HepG2 (cell line): ENCODE data around the gene PPP2R2C. TPM values are rescaled to one million over a fixed set of nuclear protein-coding genes. Genes with fewer than 3 reads are reported as not detected.
A peak's percentile ranks its signal among the peaks of the same experiment; 100 is the strongest.

Experiments
- ATAC-seq: fragments of 200-7000 bp; cut with Tn5 transposase; 3 replicates; pipeline ENCODE4 v1.9.1; 2020; ENCODE audit warnings: mild to moderate bottlenecking, moderate library complexity
- BruUV-seq: library from RNA; stranded (reverse); fragments of 400-500 nt; replicated peaks from 2 replicates; lab custom pipeline; 2021; lab: Mats Ljungman, UMichigan
- CTCF ChIA-PET: fragments of 300-600 bp; formaldehyde crosslinking; extraction: SDS; loops from one replicate; lab custom pipeline; 2021; ENCODE audit warnings: low total read pairs, inconsistent platforms, low intra/inter-chr PET ratio; lab: Yijun Ruan, JAX
- POLR2A ChIA-PET: fragments of 350-600 bp; sonication (Branson Sonifier 250); formaldehyde crosslinking; loops from one replicate; lab custom pipeline; 2020; ENCODE audit warnings: antibody characterized with exemption, inconsistent platforms; lab: Yijun Ruan, JAX
- DNase-seq: peaks from one replicate; pipeline ENCODE4 v3.0.0-alpha.2; 2015; ENCODE audit warnings: low spot score
- FAIRE-seq: peaks from 3 replicates; lab custom pipeline; 2011; peaks lifted over from hg19 to GRCh38; lab: Jason Lieb, UNC
- H2AFZ ChIP-seq: one replicate; pipeline ENCODE4 v1.6.1; 2011; ENCODE audit warnings: low read length, inconsistent platforms
- H3K27ac ChIP-seq: fragments of 300-600 bp; 3 replicates; pipeline ENCODE4 v1.8.0; 2011; ENCODE audit warnings: mixed run types, mild to moderate bottlenecking, mixed read lengths, low read length, inconsistent platforms; ENCODE audit not compliant: insufficient read depth; ENCODE audit errors: extremely low read length
- H3K27me3 ChIP-seq, 2 experiments: fragments of 200-600 bp in 1 of 2; 2 replicates in 1 of 2; 3 replicates in 1 of 2; pipeline versions ENCODE4 v1.6.0 to v1.8.0; 2011; ENCODE audit warnings: low read length in 2 of 2, mild to moderate bottlenecking in 2 of 2, moderate library complexity in 2 of 2, inconsistent platforms in 1 of 2; ENCODE audit not compliant: insufficient read depth in 2 of 2, control insufficient read depth in 1 of 2
- H3K36me3 ChIP-seq, 2 experiments: fragments of 200-600 bp in 1 of 2; replicated peaks in 1 of 2; 2 replicates in 1 of 2; 3 replicates in 1 of 2; pipeline versions ENCODE4 v1.5.1 to v1.8.0; 2011; ENCODE audit warnings: low read length in 2 of 2, inconsistent platforms in 1 of 2; ENCODE audit not compliant: insufficient read depth in 2 of 2, control insufficient read depth in 1 of 2
- H3K4me1 ChIP-seq: 2 replicates; pipeline ENCODE4 v1.5.1; 2012; ENCODE audit warnings: low read length, inconsistent platforms; ENCODE audit not compliant: insufficient read depth
- H3K4me2 ChIP-seq: 2 replicates; pipeline ENCODE4 v1.6.0; 2011; ENCODE audit warnings: low read depth, low read length, inconsistent platforms
- H3K4me3 ChIP-seq, 3 experiments: fragments of 200-600 bp in 1 of 3; sonication (generic), shearing (Covaris generic) in 1 of 3; replicated peaks in 1 of 3; 2 replicates each; pipeline ENCODE4 v1.5.1; 2011 to 2016; ENCODE audit warnings: low read length in 3 of 3, inconsistent platforms in 2 of 3, low read depth in 2 of 3, mild to moderate bottlenecking in 2 of 3, control low read depth in 1 of 3, mixed read lengths in 1 of 3; ENCODE audit not compliant: insufficient read depth in 1 of 3
- H3K79me2 ChIP-seq: one replicate; pipeline ENCODE4 v1.6.1; 2011; ENCODE audit warnings: low read length, inconsistent platforms; ENCODE audit not compliant: insufficient read depth
- H3K9ac ChIP-seq: 2 replicates; pipeline ENCODE4 v1.6.0; 2011; ENCODE audit warnings: mild to moderate bottlenecking, low read depth, low read length, inconsistent platforms; ENCODE audit not compliant: insufficient read depth
- H3K9me3 ChIP-seq: 2 replicates; pipeline ENCODE4 v1.5.1; 2012; ENCODE audit warnings: mild to moderate bottlenecking, low read length
- H4K20me1 ChIP-seq: 2 replicates; pipeline ENCODE4 v1.6.0; 2011; ENCODE audit warnings: inconsistent platforms, mild to moderate bottlenecking, low read length, moderate library complexity; ENCODE audit not compliant: insufficient read depth
- FOSL2 ChIP-seq: sonication (generic); formaldehyde crosslinking; IDR thresholded peaks from 2 replicates; pipeline ENCODE4 v1.4.0; 2020; ENCODE audit warnings: missing genetic modification reagents
- HMGA1 ChIP-seq: sonication (generic); formaldehyde crosslinking; conservative IDR thresholded peaks from 2 replicates; pipeline ENCODE4 v1.4.0; 2020; ENCODE audit warnings: missing genetic modification reagents
- RERE ChIP-seq: IDR thresholded peaks from 2 replicates; pipeline ENCODE4 v1.6.1; 2016; ENCODE audit warnings: low read depth, missing genetic modification reagents, missing compliant biosample characterization
- ZNF263 ChIP-seq: sonication (generic); formaldehyde crosslinking; IDR thresholded peaks from 2 replicates; pipeline ENCODE4 v1.4.0; 2020; ENCODE audit warnings: missing genetic modification reagents
- ZNF432 ChIP-seq: sonication (generic); formaldehyde crosslinking; IDR thresholded peaks from 2 replicates; pipeline ENCODE4 v1.5.0; 2020; ENCODE audit warnings: missing genetic modification reagents, mild to moderate bottlenecking, borderline replicate concordance
- ZNF737 ChIP-seq: sonication (generic); formaldehyde crosslinking; IDR thresholded peaks from 2 replicates; pipeline ENCODE4 v1.5.0; 2020; ENCODE audit warnings: missing genetic modification reagents, mild to moderate bottlenecking, borderline replicate concordance
- ZNF790 ChIP-seq: sonication (generic); formaldehyde crosslinking; IDR thresholded peaks from 2 replicates; pipeline ENCODE4 v1.8.0; 2022; ENCODE audit warnings: missing genetic modification reagents, mild to moderate bottlenecking, borderline replicate concordance
- WGBS: methylation state at CpG from one replicate; pipeline ENCODE4 v1.1.6; 2017; ENCODE audit warnings: low lambda C conversion rate; 5-methylcytosine and 5-hydroxymethylcytosine counted together
- in situ Hi-C: cut with HindIII; loops from 2 replicates; pipeline ENCODE4 v1.10.0; 2017; ENCODE audit warnings: low pct_unique_long_range_greater_than_20kb; ENCODE audit not compliant: extremely low pct_ligation_motif_present
- intact Hi-C: fragments of 100-400 bp; cut with micrococcal nuclease; formaldehyde crosslinking; loops from one replicate; pipeline ENCODE4 v1.10.0; 2022; ENCODE audit not compliant: unreplicated experiment
- polyA plus RNA-seq, 8 experiments: library from polyadenylated mRNA; depleted of rRNA in 3 of 8; stranded (reverse) in 7 of 8; unstranded in 1 of 8; fragments of >200 nt; fragmentation: Illumina TruSeq in 4 of 8; extraction: Trizol in 4 of 8; gene quantifications; 2 replicates each; pipeline versions ENCODE4 v1.2.1 to v1.2.3, GENCODE V29; 2011 to 2016; ENCODE audit warnings: low read depth in 4 of 8, missing spikeins in 1 of 8, mixed read lengths in 1 of 8; ENCODE audit not compliant: insufficient read depth in 1 of 8
- total RNA-seq, 5 experiments: library from RNA; depleted of rRNA; stranded (reverse); fragments of >200 nt; fragmentation: Illumina TruSeq; extraction: Trizol; gene quantifications; 2 replicates each; pipeline ENCODE4 v1.2.3, GENCODE V29; 2016; ENCODE audit warnings: low read depth in 1 of 5

The PPP2R2C gene
- total and polyA plus RNA-seq, 2 of the 13 experiments (the other 11 are each of a cell fraction or from before 2014, with no cell fraction given) = 0.60 to 8.6 TPM

GRCh38 chr4:6345866-6346265, 126.5 kb downstream of the PPP2R2C start:
- no TSS peak for BruUV-seq
- no peak for DNase-seq
- H3K79me2 ChIP-seq = no peaks in the 10 kb centered on the region
- H3K4me1 ChIP-seq = peaks cover 7% of the 10 kb centered on the region; the same call in 1 of the 2 replicates
- ChIA-PET CTCF (no interaction called here), POLR2A (no interaction called here)
- no peaks in the 10 kb centered on the region for H4K20me1 ChIP-seq
- H3K9me3 ChIP-seq = no peaks in the 10 kb centered on the region
- H3K9ac ChIP-seq = no peak overlapping the region
- H2AFZ ChIP-seq = no peak overlapping the region
- intact Hi-C loops (no loop called here), in situ Hi-C loops (no loop called here)
- peaks cover 14 to 74% of the 10 kb centered on the region in 2 experiments; a peak in 4 of 5 replicates for H3K27me3 ChIP-seq
- H3K27ac ChIP-seq = no peak overlapping the region
- WGBS = 13% methylated on average over 6 of the region's 13 CpGs
- no peak for ATAC-seq
- H3K4me2 ChIP-seq = no peak overlapping the region
- no peak overlapping the region for H3K4me3 ChIP-seq
- no peaks in the 10 kb centered on the region for H3K36me3 ChIP-seq
- no peak for FAIRE-seq
- TF ChIP-seq ZNF790 (CRISPR knock-in tag) = no peak

GRCh38 chr4:6345096-6345830, 127.2 kb downstream of the PPP2R2C start:
- ChIA-PET POLR2A (interaction anchor here (0.5 kb wide), 1 partner anchor 302 kb away, joined by 3 read pairs; no protein-coding TSS in a partner anchor), CTCF (interaction anchor here (1.3 kb wide), 1 partner anchor 204 kb away, joined by 3 read pairs; no protein-coding TSS in a partner anchor)
- H3K9ac ChIP-seq = no peak overlapping the region
- FAIRE-seq (no peak), DNase-seq (no peak), ATAC-seq (no peak)
- no peak overlapping the region for H3K4me3 ChIP-seq
- peaks cover 7% of the 10 kb centered on the region; the same call in 1 of the 2 replicates for H3K4me1 ChIP-seq
- H3K36me3 ChIP-seq = no peaks in the 10 kb centered on the region
- H3K27me3 ChIP-seq = peaks cover 12 to 73% of the 10 kb centered on the region in 2 experiments; a peak in 4 of 5 replicates
- in situ Hi-C loops = no loop called here
- H3K79me2 ChIP-seq = no peaks in the 10 kb centered on the region
- no peaks in the 10 kb centered on the region for H4K20me1 ChIP-seq
- TF ChIP-seq HMGA1 (no peak), FOSL2 (no peak), ZNF737 (CRISPR knock-in tag) (no peak), RERE (no peak), ZNF263 (CRISPR knock-in tag) (0 out of 2 replicates have a peak, but pooled peaks have one; percentile 35), ZNF432 (CRISPR knock-in tag) (no peak)
- TF ChIP-seq, all 625 proteins: peak for 1
- Histone ChIP-seq H3K27ac (no peak overlapping the region), H3K9me3 (no peaks in the 10 kb centered on the region), H3K4me2 (no peak overlapping the region), H2AFZ (no peak overlapping the region)
- intact Hi-C loops = no loop called here
- no TSS peak for BruUV-seq
- 40% methylated on average over 17 of the region's 27 CpGs for WGBS
